ENCODE data around the gene SPIN1. TPM values are rescaled to one million over a fixed set of nuclear protein-coding genes. Genes with fewer than 3 reads are reported as not detected.

SPIN1 gene
- total and polyA plus RNA-seq, 2 of the 8 experiments (the other 6 are each of a cell fraction or from before 2014, with no cell fraction given), result 69.9 to 139 TPM

GRCh38 chr9:88388886-88389605 is 802 bp downstream of the SPIN1 start (continued):
- TF ChIP-seq CTBP2 (IDR thresholded peaks at IDR 0.05; ENCODE audit: borderline replicate concordance, insufficient read depth, insufficient read length, low read length), result no peak
- TF ChIP-seq EP300 (IDR thresholded peaks at IDR 0.05; ENCODE audit: borderline replicate concordance in 1 of 2, low read depth in 2 of 2, low read length in 2 of 2), result no peak
- no peak for TF ChIP-seq GTF2F1 (IDR thresholded peaks at IDR 0.05; ENCODE audit: borderline replicate concordance, low read depth, low read length)
- no peak for TF ChIP-seq JUND (IDR thresholded peaks at IDR 0.05; ENCODE audit: low read length)
- TF ChIP-seq E2F6 (IDR thresholded peaks at IDR 0.05), result no peak
